ENCODE data around the gene CNTFR.

CNTFR gene

GRCh38 chr9:34514816-34515215 is 74.7 kb downstream of the CNTFR start:
- H3K9ac ChIP-seq (ENCODE audit: low read length): no peak overlapping the region
- H2AK5ac ChIP-seq (ENCODE audit: low read length, severe bottlenecking): no peak overlapping the region
- H3K14ac ChIP-seq (ENCODE audit: low read length in 2 of 2): no peak overlapping the region
- DNase-seq: no peak
- H3K79me1 ChIP-seq (replicated peaks; ENCODE audit: low read length, poor library complexity, severe bottlenecking): no peaks in the 10 kb centered on the region
- no peaks in the 10 kb centered on the region for H3K36me3 ChIP-seq (ENCODE audit: control insufficient read depth in 1 of 2, insufficient read depth in 2 of 2, low read depth in 1 of 2, low read length in 2 of 2)
- 85% methylated on average over 3 of the region's 3 CpGs for WGBS
- H3K9me3 ChIP-seq (ENCODE audit: control insufficient read depth, low read length): no peaks in the 10 kb centered on the region
- no peaks in the 10 kb centered on the region for H3K4me1 ChIP-seq (ENCODE audit: control insufficient read depth, insufficient read depth, low read depth, low read length)
- no peak overlapping the region for H2BK15ac ChIP-seq (ENCODE audit: low read depth, poor library complexity, severe bottlenecking)
- no peak overlapping the region for H3K27ac ChIP-seq (ENCODE audit: low read length, poor library complexity, severe bottlenecking)
- no peak overlapping the region for H3K4ac ChIP-seq (ENCODE audit: low read depth in 1 of 2, low read length in 2 of 2)
- H4K8ac ChIP-seq (ENCODE audit: low read length): no peak overlapping the region
- H2AFZ ChIP-seq (ENCODE audit: low read depth, low read length): no peak overlapping the region
- peaks cover 36 to 77% of the 10 kb centered on the region in 2 experiments for H3K27me3 ChIP-seq (ENCODE audit: control insufficient read depth in 1 of 2, insufficient read depth in 1 of 2, low read length in 2 of 2)
- no peak overlapping the region for H3K23ac ChIP-seq (ENCODE audit: low read length in 2 of 2)
- H3K4me2 ChIP-seq (ENCODE audit: low read length, poor library complexity, severe bottlenecking): no peak overlapping the region
- no peak overlapping the region for H4K91ac ChIP-seq (ENCODE audit: low read length)
- no peak overlapping the region for H2BK5ac ChIP-seq (ENCODE audit: low read depth, low read length, poor library complexity, severe bottlenecking)
- no peak overlapping the region for H3K4me3 ChIP-seq (ENCODE audit: insufficient read depth in 1 of 2, low read depth in 1 of 2, low read length in 2 of 2)
- H3K18ac ChIP-seq (ENCODE audit: low read depth in 1 of 2, low read length in 2 of 2): no peak overlapping the region
- no peak overlapping the region for H2BK120ac ChIP-seq (ENCODE audit: low read depth, low read length)
- H2BK12ac ChIP-seq (ENCODE audit: low read length in 2 of 2): no peak overlapping the region

- H2BK15ac ChIP-seq (ENCODE audit: low read depth, poor library complexity, severe bottlenecking): no peak overlapping the region
- H2AFZ ChIP-seq (ENCODE audit: low read depth, low read length): no peak overlapping the region
- no peaks in the 10 kb centered on the region for H3K79me1 ChIP-seq (replicated peaks; ENCODE audit: low read length, poor library complexity, severe bottlenecking)
- H3K4me1 ChIP-seq (ENCODE audit: control insufficient read depth, insufficient read depth, low read depth, low read length): no peaks in the 10 kb centered on the region
- no peak overlapping the region for H3K27ac ChIP-seq (ENCODE audit: low read length, poor library complexity, severe bottlenecking)
- H3K23ac ChIP-seq (ENCODE audit: low read length in 2 of 2): no peak overlapping the region
- no peaks in the 10 kb centered on the region for H3K9me3 ChIP-seq (ENCODE audit: control insufficient read depth, low read length)
- H3K9ac ChIP-seq (ENCODE audit: low read length): no peak overlapping the region
- no peak overlapping the region for H2BK5ac ChIP-seq (ENCODE audit: low read depth, low read length, poor library complexity, severe bottlenecking)
- H3K27me3 ChIP-seq (ENCODE audit: control insufficient read depth in 1 of 2, insufficient read depth in 1 of 2, low read length in 2 of 2): peaks cover 34 to 77% of the 10 kb centered on the region in 2 experiments
- no peak overlapping the region for H3K4me3 ChIP-seq (ENCODE audit: insufficient read depth in 1 of 2, low read depth in 1 of 2, low read length in 2 of 2)
- H4K8ac ChIP-seq (ENCODE audit: low read length): no peak overlapping the region
- no peak overlapping the region for H4K91ac ChIP-seq (ENCODE audit: low read length)
- no peak overlapping the region for H3K4me2 ChIP-seq (ENCODE audit: low read length, poor library complexity, severe bottlenecking)
- H2BK120ac ChIP-seq (ENCODE audit: low read depth, low read length): no peak overlapping the region
- no peak overlapping the region for H3K4ac ChIP-seq (ENCODE audit: low read depth in 1 of 2, low read length in 2 of 2)
- no peak for DNase-seq
- no peaks in the 10 kb centered on the region for H3K36me3 ChIP-seq (ENCODE audit: control insufficient read depth in 1 of 2, insufficient read depth in 2 of 2, low read depth in 1 of 2, low read length in 2 of 2)
- no peak overlapping the region for H2AK5ac ChIP-seq (ENCODE audit: low read length, severe bottlenecking)
- no peak overlapping the region for H3K14ac ChIP-seq (ENCODE audit: low read length in 2 of 2)
- WGBS: 89% methylated on average over 8 of the region's 8 CpGs
- H2BK12ac ChIP-seq (ENCODE audit: low read length in 2 of 2): no peak overlapping the region
- no peak overlapping the region for H3K18ac ChIP-seq (ENCODE audit: low read depth in 1 of 2, low read length in 2 of 2)
Measured at GRCh38 chr9:34514401-34514800, 75.1 kb downstream of the CNTFR start.

GRCh38 chr9:34513567-34514214 is 75.8 kb downstream of the CNTFR start:
- Histone ChIP-seq H2BK12ac (ENCODE audit: low read length in 2 of 2) (no peak overlapping the region), H3K4ac (ENCODE audit: low read depth in 1 of 2, low read length in 2 of 2) (no peak overlapping the region), H3K4me2 (ENCODE audit: low read length, poor library complexity, severe bottlenecking) (no peak overlapping the region), H3K27ac (ENCODE audit: low read length, poor library complexity, severe bottlenecking) (no peak overlapping the region), H3K9ac (ENCODE audit: low read length) (no peak overlapping the region), H2BK120ac (ENCODE audit: low read depth, low read length) (no peak overlapping the region), H3K27me3 (ENCODE audit: control insufficient read depth in 1 of 2, insufficient read depth in 1 of 2, low read length in 2 of 2) (peaks cover 34 to 78% of the 10 kb centered on the region in 2 experiments), H3K4me3 (ENCODE audit: insufficient read depth in 1 of 2, low read depth in 1 of 2, low read length in 2 of 2) (no peak overlapping the region), H2AK5ac (ENCODE audit: low read length, severe bottlenecking) (no peak overlapping the region), H3K79me1 (replicated peaks; ENCODE audit: low read length, poor library complexity, severe bottlenecking) (no peaks in the 10 kb centered on the region), H3K9me3 (ENCODE audit: control insufficient read depth, low read length) (no peaks in the 10 kb centered on the region), H3K14ac (ENCODE audit: low read length in 2 of 2) (no peak overlapping the region), H2BK15ac (ENCODE audit: low read depth, poor library complexity, severe bottlenecking) (no peak overlapping the region), H3K36me3 (ENCODE audit: control insufficient read depth in 1 of 2, insufficient read depth in 2 of 2, low read depth in 1 of 2, low read length in 2 of 2) (no peaks in the 10 kb centered on the region), H3K23ac (ENCODE audit: low read length in 2 of 2) (no peak overlapping the region), H2BK5ac (ENCODE audit: low read depth, low read length, poor library complexity, severe bottlenecking) (no peak overlapping the region), H4K8ac (ENCODE audit: low read length) (no peak overlapping the region), H4K91ac (ENCODE audit: low read length) (no peak overlapping the region), H3K4me1 (ENCODE audit: control insufficient read depth, insufficient read depth, low read depth, low read length) (no peaks in the 10 kb centered on the region), H3K18ac (ENCODE audit: low read depth in 1 of 2, low read length in 2 of 2) (no peak overlapping the region), H2AFZ (ENCODE audit: low read depth, low read length) (no peak overlapping the region)
- 19% methylated on average over 2 of the region's 2 CpGs for WGBS
- DNase-seq: no peak

- WGBS: 51% methylated on average over 8 of the region's 9 CpGs
- no peak overlapping the region for H2BK120ac ChIP-seq (ENCODE audit: low read depth, low read length)
Measured at GRCh38 chr9:34512131-34513078, 77.1 kb downstream of the CNTFR start.

More at GRCh38 chr9:34512131-34513078, 77.1 kb downstream of the CNTFR start:
- H2AK5ac ChIP-seq (ENCODE audit: low read length, severe bottlenecking): no peak overlapping the region
- H3K18ac ChIP-seq (ENCODE audit: low read depth in 1 of 2, low read length in 2 of 2): peak overlapping the region in 1 of 2 experiments; percentile 21
- H3K27ac ChIP-seq (ENCODE audit: low read length, poor library complexity, severe bottlenecking): no peak overlapping the region
- H4K8ac ChIP-seq (ENCODE audit: low read length): no peak overlapping the region
- H3K4ac ChIP-seq (ENCODE audit: low read depth in 1 of 2, low read length in 2 of 2): no peak overlapping the region
- peak overlapping the region in 1 of 2 experiments; percentile 67 for H2BK12ac ChIP-seq (ENCODE audit: low read length in 2 of 2)
- H3K27me3 ChIP-seq (ENCODE audit: control insufficient read depth in 1 of 2, insufficient read depth in 1 of 2, low read length in 2 of 2): peaks cover 31 to 86% of the 10 kb centered on the region in 2 experiments
- H3K4me3 ChIP-seq (ENCODE audit: insufficient read depth in 1 of 2, low read depth in 1 of 2, low read length in 2 of 2): no peak overlapping the region
- H2AFZ ChIP-seq (ENCODE audit: low read depth, low read length): peak overlapping the region; percentile 18
- no peak overlapping the region for H2BK15ac ChIP-seq (ENCODE audit: low read depth, poor library complexity, severe bottlenecking)
- H3K4me2 ChIP-seq (ENCODE audit: low read length, poor library complexity, severe bottlenecking): no peak overlapping the region
- no peak overlapping the region for H2BK5ac ChIP-seq (ENCODE audit: low read depth, low read length, poor library complexity, severe bottlenecking)
- H3K79me1 ChIP-seq (replicated peaks; ENCODE audit: low read length, poor library complexity, severe bottlenecking): no peaks in the 10 kb centered on the region
- no peak overlapping the region for H3K9ac ChIP-seq (ENCODE audit: low read length)
- peak; percentile 22 for DNase-seq
- H4K91ac ChIP-seq (ENCODE audit: low read length): no peak overlapping the region
- H3K36me3 ChIP-seq (ENCODE audit: control insufficient read depth in 1 of 2, insufficient read depth in 2 of 2, low read depth in 1 of 2, low read length in 2 of 2): no peaks in the 10 kb centered on the region
- no peaks in the 10 kb centered on the region for H3K9me3 ChIP-seq (ENCODE audit: control insufficient read depth, low read length)
- peak overlapping the region in 1 of 2 experiments; percentile 67 for H3K23ac ChIP-seq (ENCODE audit: low read length in 2 of 2)
- H3K14ac ChIP-seq (ENCODE audit: low read length in 2 of 2): no peak overlapping the region
- no peaks in the 10 kb centered on the region for H3K4me1 ChIP-seq (ENCODE audit: control insufficient read depth, insufficient read depth, low read depth, low read length)

All from mesenchymal stem cell (in vitro differentiated cells and primary cell).